Panc1 (cell line): ENCODE measurements around the gene EDEM1. TPM values are rescaled to one million over a fixed set of nuclear protein-coding genes. Genes with fewer than 3 reads are reported as not detected.

ENCODE experiments used
- ATAC-seq: fragments of 200-7000 bp; cut with Tn5 transposase; 2 replicates; pipeline ENCODE4 v1.9.1; 2020; ENCODE audit warnings: mild to moderate bottlenecking, moderate library complexity
- BruUV-seq: library from RNA; stranded (reverse); fragments of 400-500 nt; replicated peaks from 2 replicates; lab custom pipeline; 2021; lab: Mats Ljungman, UMichigan
- CTCF ChIA-PET: fragments of 300-600 bp; sonication (Branson Sonifier 250); formaldehyde crosslinking; loops from one replicate; lab custom pipeline; 2022; ENCODE audit warnings: antibody characterized with exemption; lab: Charles Lee
- POLR2A ChIA-PET: fragments of 300-600 bp; sonication (Branson Sonifier 250); formaldehyde crosslinking; loops from one replicate; lab custom pipeline; 2022; ENCODE audit warnings: antibody characterized with exemption; lab: Charles Lee
- DNase-seq: peaks from one replicate; pipeline ENCODE4 v3.0.0-alpha.2; 2010; ENCODE audit warnings: low read depth, low spot score
- H3K27ac ChIP-seq: 2 replicates; pipeline ENCODE4 v1.5.1; 2011; ENCODE audit warnings: mild to moderate bottlenecking, low read length, inconsistent platforms
- H3K27me3 ChIP-seq: fragments of 200-500 bp; sonication (Bioruptor generic); 2 replicates; pipeline ENCODE4 v1.6.0; 2014; ENCODE audit warnings: low read length, inconsistent platforms; ENCODE audit not compliant: control insufficient read depth, insufficient read depth
- H3K36me3 ChIP-seq: fragments of 200-500 bp; sonication (Bioruptor generic); 2 replicates; pipeline ENCODE4 v1.5.1; 2014; ENCODE audit warnings: inconsistent platforms, mild to moderate bottlenecking, low read length, moderate library complexity; ENCODE audit not compliant: control insufficient read depth, insufficient read depth
- H3K4me1 ChIP-seq: 2 replicates; pipeline ENCODE4 v1.5.1; 2011; ENCODE audit warnings: inconsistent platforms, mild to moderate bottlenecking, low read length, moderate library complexity; ENCODE audit not compliant: control insufficient read depth, insufficient read depth
- H3K4me3 ChIP-seq, 2 experiments: 2 replicates each; pipeline ENCODE4 v1.5.1; 2011 to 2012; ENCODE audit warnings: low read depth in 2 of 2, low read length in 2 of 2, mild to moderate bottlenecking in 2 of 2, inconsistent platforms in 1 of 2, moderate library complexity in 1 of 2
- H3K9me3 ChIP-seq: fragments of 200-500 bp; sonication (Bioruptor generic); 2 replicates; pipeline ENCODE4 v1.5.1; 2014; ENCODE audit warnings: low read depth, mild to moderate bottlenecking, inconsistent platforms, low read length, moderate library complexity; ENCODE audit not compliant: control insufficient read depth, insufficient read depth
- CTCF ChIP-seq: fragments of 450-650 bp; IDR thresholded peaks from 2 replicates; pipeline ENCODE4 v1.5.1; 2017; ENCODE audit warnings: mild to moderate bottlenecking
- POLR2AphosphoS5 ChIP-seq: IDR thresholded peaks from 2 replicates; pipeline ENCODE4 v1.6.1; 2012; ENCODE audit warnings: mild to moderate bottlenecking, low read depth, low read length, moderate library complexity
- SIN3A ChIP-seq: IDR thresholded peaks from 2 replicates; pipeline ENCODE4 v1.6.1; 2012; ENCODE audit warnings: low read depth, mild to moderate bottlenecking, low read length, moderate library complexity, borderline replicate concordance; ENCODE audit not compliant: insufficient read depth
- TCF7L2 ChIP-seq: IDR thresholded peaks from 2 replicates; pipeline ENCODE4 v1.6.1; 2011; ENCODE audit warnings: mild to moderate bottlenecking, low read depth, low read length, inconsistent platforms
- in situ Hi-C: cut with HindIII; loops from 2 replicates; pipeline ENCODE4 v1.10.0; 2016; ENCODE audit warnings: low sequenced_read_pairs, low pct_unique_long_range_greater_than_20kb
- intact Hi-C: fragments of 100-400 bp; cut with micrococcal nuclease; formaldehyde crosslinking; loops from one replicate; pipeline ENCODE4 v1.10.0; 2022; ENCODE audit not compliant: unreplicated experiment
- total RNA-seq: library from RNA; stranded (reverse); gene quantifications from one replicate; pipeline ENCODE4 v1.2.1, GENCODE V29; 2021; ENCODE audit not compliant: unreplicated experiment
- TF ChIP-seq, protein P1 (sequence below), 2 experiments: IDR thresholded peaks; 2 replicates each; pipeline ENCODE4 v1.6.1; 2011 to 2012; ENCODE audit warnings: low read depth in 2 of 2, control low read depth in 1 of 2, low read length in 1 of 2, mild to moderate bottlenecking in 1 of 2, moderate library complexity in 1 of 2; ENCODE audit not compliant: insufficient read depth in 1 of 2

EDEM1 gene
- total RNA-seq, 1 experiment from 2014 or later = 44.6 TPM

DNA sequence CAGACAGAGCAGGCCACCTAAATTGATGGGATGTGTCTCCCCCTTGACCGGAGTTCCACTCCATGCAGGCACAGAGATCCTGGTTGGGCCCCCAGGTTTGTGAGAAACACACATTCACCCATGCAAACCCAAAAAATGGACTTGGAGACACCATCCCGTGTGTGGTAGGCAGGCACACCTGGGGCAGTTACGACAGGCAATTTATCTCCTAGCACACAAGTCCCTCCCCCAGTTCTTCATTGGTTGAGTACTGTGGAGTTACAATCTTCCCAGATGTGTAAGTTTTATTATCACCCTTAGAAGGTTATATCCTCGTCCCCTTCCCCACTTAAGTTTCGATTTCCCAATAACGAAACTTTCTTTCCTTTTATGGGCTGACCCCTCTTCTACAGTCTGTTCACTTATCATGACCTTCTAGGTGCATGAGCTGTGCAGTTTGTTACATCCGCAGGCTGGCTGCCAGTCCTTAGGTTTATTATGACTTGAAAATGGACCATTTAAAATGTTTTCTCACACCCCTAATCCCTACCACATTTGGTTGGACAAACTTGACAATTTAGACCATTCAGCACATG is 38.1 kb upstream of the EDEM1 start:
- no peak for ATAC-seq
- no peak overlapping the region for H3K27ac ChIP-seq
- TF ChIP-seq, protein P1, sequence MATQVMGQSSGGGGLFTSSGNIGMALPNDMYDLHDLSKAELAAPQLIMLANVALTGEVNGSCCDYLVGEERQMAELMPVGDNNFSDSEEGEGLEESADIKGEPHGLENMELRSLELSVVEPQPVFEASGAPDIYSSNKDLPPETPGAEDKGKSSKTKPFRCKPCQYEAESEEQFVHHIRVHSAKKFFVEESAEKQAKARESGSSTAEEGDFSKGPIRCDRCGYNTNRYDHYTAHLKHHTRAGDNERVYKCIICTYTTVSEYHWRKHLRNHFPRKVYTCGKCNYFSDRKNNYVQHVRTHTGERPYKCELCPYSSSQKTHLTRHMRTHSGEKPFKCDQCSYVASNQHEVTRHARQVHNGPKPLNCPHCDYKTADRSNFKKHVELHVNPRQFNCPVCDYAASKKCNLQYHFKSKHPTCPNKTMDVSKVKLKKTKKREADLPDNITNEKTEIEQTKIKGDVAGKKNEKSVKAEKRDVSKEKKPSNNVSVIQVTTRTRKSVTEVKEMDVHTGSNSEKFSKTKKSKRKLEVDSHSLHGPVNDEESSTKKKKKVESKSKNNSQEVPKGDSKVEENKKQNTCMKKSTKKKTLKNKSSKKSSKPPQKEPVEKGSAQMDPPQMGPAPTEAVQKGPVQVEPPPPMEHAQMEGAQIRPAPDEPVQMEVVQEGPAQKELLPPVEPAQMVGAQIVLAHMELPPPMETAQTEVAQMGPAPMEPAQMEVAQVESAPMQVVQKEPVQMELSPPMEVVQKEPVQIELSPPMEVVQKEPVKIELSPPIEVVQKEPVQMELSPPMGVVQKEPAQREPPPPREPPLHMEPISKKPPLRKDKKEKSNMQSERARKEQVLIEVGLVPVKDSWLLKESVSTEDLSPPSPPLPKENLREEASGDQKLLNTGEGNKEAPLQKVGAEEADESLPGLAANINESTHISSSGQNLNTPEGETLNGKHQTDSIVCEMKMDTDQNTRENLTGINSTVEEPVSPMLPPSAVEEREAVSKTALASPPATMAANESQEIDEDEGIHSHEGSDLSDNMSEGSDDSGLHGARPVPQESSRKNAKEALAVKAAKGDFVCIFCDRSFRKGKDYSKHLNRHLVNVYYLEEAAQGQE (IDR thresholded peaks at IDR 0.05; ENCODE audit: insufficient read depth in 1 of 2, low read depth in 2 of 2, low read length in 1 of 2) = no peak
- TF ChIP-seq TCF7L2 = no peak
- TF ChIP-seq SIN3A = no peak
- no peak for TF ChIP-seq CTCF
- no peak for TF ChIP-seq POLR2AphosphoS5
- no peak for DNase-seq
- in situ Hi-C loops (no loop called here), intact Hi-C loops (no loop called here)
- H3K9me3 ChIP-seq = no peaks in the 10 kb centered on the region
- H3K27me3 ChIP-seq = no peaks in the 10 kb centered on the region
- CTCF ChIA-PET = no interaction called here
- no peaks in the 10 kb centered on the region for H3K36me3 ChIP-seq
- no peak overlapping the region for H3K4me3 ChIP-seq
- BruUV-seq = no TSS peak
- H3K4me1 ChIP-seq = no peaks in the 10 kb centered on the region
- POLR2A ChIA-PET = no interaction called here

DNA sequence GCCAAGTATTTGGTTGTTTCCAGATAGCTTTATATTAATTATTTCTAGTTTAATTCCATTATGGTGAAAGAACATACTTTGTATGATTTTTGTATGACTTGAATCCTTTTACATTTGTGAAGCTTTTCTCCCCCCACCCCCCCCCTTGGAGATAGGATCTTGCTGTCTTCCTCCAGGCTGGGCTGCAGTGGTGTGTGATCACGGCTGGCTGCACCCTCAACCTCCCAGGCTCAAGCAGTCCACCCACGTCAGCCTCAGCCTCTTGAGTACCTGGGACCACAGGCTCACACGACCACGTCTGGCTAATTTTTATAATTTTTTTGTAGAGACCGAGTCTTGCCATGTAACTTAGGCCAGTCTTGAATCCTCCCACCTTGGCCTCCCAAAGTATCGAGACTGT is 35.9 kb upstream of the EDEM1 start:
- BruUV-seq = no TSS peak
- Histone ChIP-seq H3K4me3 (no peak overlapping the region), H3K4me1 (no peaks in the 10 kb centered on the region), H3K27ac (no peak overlapping the region), H3K36me3 (no peaks in the 10 kb centered on the region), H3K27me3 (no peaks in the 10 kb centered on the region), H3K9me3 (no peaks in the 10 kb centered on the region)
- ATAC-seq (no peak), DNase-seq (no peak)
- ChIA-PET POLR2A (no interaction called here), CTCF (no interaction called here)
- in situ Hi-C loops = no loop called here
- intact Hi-C loops = no loop called here
- no peak for TF ChIP-seq CTCF
